HG03196 (cell line): ENCODE measurements around the gene MAPK11.

ENCODE experiments used
- ATAC-seq: cut with Tn5 transposase; IDR thresholded peaks from one replicate; pipeline ENCODE4 v1.9.1; 2021; ENCODE audit not compliant: unreplicated experiment

The MAPK11 gene

GRCh38 chr22:50269970-50270665 is at the start of gene MAPK11:
Gene MAPK11 (minus strand): TSS chr22:50270380. CDS start chr22:50270292, 88 bp downstream.
- peak; percentile 29 for ATAC-seq

- ATAC-seq = no peak
Observed at GRCh38 chr22:50319503-50319951, 49.3 kb upstream of the MAPK11 start.

GRCh38 chr22:50318698-50319411 is 48.7 kb upstream of the MAPK11 start:
- no peak for ATAC-seq

- ATAC-seq = no peak
Observed at GRCh38 chr22:50318356-50318697, 48.1 kb upstream of the MAPK11 start.

GRCh38 chr22:50317674-50318073 is 47.5 kb upstream of the MAPK11 start:
- no peak for ATAC-seq

- no peak for ATAC-seq
Observed at GRCh38 chr22:50317178-50317577, 47.0 kb upstream of the MAPK11 start.

- no peak for ATAC-seq
Observed at GRCh38 chr22:50316114-50317065, 46.2 kb upstream of the MAPK11 start.

GRCh38 chr22:50315289-50316113 is 45.3 kb upstream of the MAPK11 start:
- ATAC-seq = no peak

GRCh38 chr22:50314455-50315288 is 44.5 kb upstream of the MAPK11 start:
- peak; percentile 65 for ATAC-seq

- ATAC-seq = no peak
Observed at GRCh38 chr22:50314081-50314454, 43.9 kb upstream of the MAPK11 start.

- ATAC-seq = no peak
Observed at GRCh38 chr22:50313600-50313999, 43.4 kb upstream of the MAPK11 start.

- ATAC-seq = no peak
Observed at GRCh38 chr22:50313021-50313420, 42.8 kb upstream of the MAPK11 start.

- ATAC-seq = no peak
Observed at GRCh38 chr22:50312371-50312770, 42.2 kb upstream of the MAPK11 start.

GRCh38 chr22:50311606-50312351 is 41.6 kb upstream of the MAPK11 start:
- no peak for ATAC-seq

GRCh38 chr22:50310949-50311444 is 40.8 kb upstream of the MAPK11 start:
- no peak for ATAC-seq

- ATAC-seq = no peak
Observed at GRCh38 chr22:50310031-50310722, 40.0 kb upstream of the MAPK11 start.

GRCh38 chr22:50309601-50309991 is 39.4 kb upstream of the MAPK11 start:
- ATAC-seq = no peak

- ATAC-seq = no peak
Observed at GRCh38 chr22:50308986-50309600, 38.9 kb upstream of the MAPK11 start.
